HepG2 (cell line): ENCODE measurements around the gene RNU1-1. TPM values are rescaled to one million over a fixed set of nuclear protein-coding genes. Genes with fewer than 3 reads are reported as not detected.

ENCODE experiments used
- ATAC-seq: fragments of 200-7000 bp; cut with Tn5 transposase; 3 replicates; pipeline ENCODE4 v1.9.1; 2020; ENCODE audit warnings: mild to moderate bottlenecking, moderate library complexity
- BruUV-seq: library from RNA; stranded (reverse); fragments of 400-500 nt; replicated peaks from 2 replicates; lab custom pipeline; 2021; lab: Mats Ljungman, UMichigan
- CTCF ChIA-PET: fragments of 300-600 bp; formaldehyde crosslinking; extraction: SDS; loops from one replicate; lab custom pipeline; 2021; ENCODE audit warnings: low total read pairs, inconsistent platforms, low intra/inter-chr PET ratio; lab: Yijun Ruan, JAX
- POLR2A ChIA-PET: fragments of 350-600 bp; sonication (Branson Sonifier 250); formaldehyde crosslinking; loops from one replicate; lab custom pipeline; 2020; ENCODE audit warnings: antibody characterized with exemption, inconsistent platforms; lab: Yijun Ruan, JAX
- DNase-seq: peaks from one replicate; pipeline ENCODE4 v3.0.0-alpha.2; 2015; ENCODE audit warnings: low spot score
- FAIRE-seq: peaks from 3 replicates; lab custom pipeline; 2011; peaks lifted over from hg19 to GRCh38; lab: Jason Lieb, UNC
- H2AFZ ChIP-seq: one replicate; pipeline ENCODE4 v1.6.1; 2011; ENCODE audit warnings: low read length, inconsistent platforms
- H3K27ac ChIP-seq: fragments of 300-600 bp; 3 replicates; pipeline ENCODE4 v1.8.0; 2011; ENCODE audit warnings: mixed run types, mild to moderate bottlenecking, mixed read lengths, low read length, inconsistent platforms; ENCODE audit not compliant: insufficient read depth; ENCODE audit errors: extremely low read length
- H3K27me3 ChIP-seq, 2 experiments: fragments of 200-600 bp in 1 of 2; 2 replicates in 1 of 2; 3 replicates in 1 of 2; pipeline versions ENCODE4 v1.6.0 to v1.8.0; 2011; ENCODE audit warnings: low read length in 2 of 2, mild to moderate bottlenecking in 2 of 2, moderate library complexity in 2 of 2, inconsistent platforms in 1 of 2; ENCODE audit not compliant: insufficient read depth in 2 of 2, control insufficient read depth in 1 of 2
- H3K36me3 ChIP-seq, 2 experiments: fragments of 200-600 bp in 1 of 2; replicated peaks in 1 of 2; 2 replicates in 1 of 2; 3 replicates in 1 of 2; pipeline versions ENCODE4 v1.5.1 to v1.8.0; 2011; ENCODE audit warnings: low read length in 2 of 2, inconsistent platforms in 1 of 2; ENCODE audit not compliant: insufficient read depth in 2 of 2, control insufficient read depth in 1 of 2
- H3K4me1 ChIP-seq: 2 replicates; pipeline ENCODE4 v1.5.1; 2012; ENCODE audit warnings: low read length, inconsistent platforms; ENCODE audit not compliant: insufficient read depth
- H3K4me2 ChIP-seq: 2 replicates; pipeline ENCODE4 v1.6.0; 2011; ENCODE audit warnings: low read depth, low read length, inconsistent platforms
- H3K4me3 ChIP-seq, 3 experiments: fragments of 200-600 bp in 1 of 3; sonication (generic), shearing (Covaris generic) in 1 of 3; replicated peaks in 1 of 3; 2 replicates each; pipeline ENCODE4 v1.5.1; 2011 to 2016; ENCODE audit warnings: low read length in 3 of 3, inconsistent platforms in 2 of 3, low read depth in 2 of 3, mild to moderate bottlenecking in 2 of 3, control low read depth in 1 of 3, mixed read lengths in 1 of 3; ENCODE audit not compliant: insufficient read depth in 1 of 3
- H3K79me2 ChIP-seq: one replicate; pipeline ENCODE4 v1.6.1; 2011; ENCODE audit warnings: low read length, inconsistent platforms; ENCODE audit not compliant: insufficient read depth
- H3K9ac ChIP-seq: 2 replicates; pipeline ENCODE4 v1.6.0; 2011; ENCODE audit warnings: mild to moderate bottlenecking, low read depth, low read length, inconsistent platforms; ENCODE audit not compliant: insufficient read depth
- H3K9me3 ChIP-seq: 2 replicates; pipeline ENCODE4 v1.5.1; 2012; ENCODE audit warnings: mild to moderate bottlenecking, low read length
- H4K20me1 ChIP-seq: 2 replicates; pipeline ENCODE4 v1.6.0; 2011; ENCODE audit warnings: inconsistent platforms, mild to moderate bottlenecking, low read length, moderate library complexity; ENCODE audit not compliant: insufficient read depth
- ARID4A ChIP-seq: sonication (generic); formaldehyde crosslinking; IDR thresholded peaks from 2 replicates; pipeline ENCODE4 v1.5.0; 2020; ENCODE audit warnings: mild to moderate bottlenecking, missing genetic modification reagents, borderline replicate concordance
- BORCS8-MEF2B ChIP-seq: sonication (generic); formaldehyde crosslinking; IDR thresholded peaks from 2 replicates; pipeline ENCODE4 v1.8.0; 2022; ENCODE audit warnings: mild to moderate bottlenecking, missing genetic modification reagents
- HINFP ChIP-seq: sonication (generic); formaldehyde crosslinking; IDR thresholded peaks from 2 replicates; pipeline ENCODE4 v1.4.0; 2020; ENCODE audit warnings: low read depth, mild to moderate bottlenecking, missing genetic modification reagents
- MEF2D ChIP-seq: sonication (generic); formaldehyde crosslinking; IDR thresholded peaks from 2 replicates; pipeline ENCODE4 v1.5.1; 2020; ENCODE audit warnings: mild to moderate bottlenecking, missing genetic modification reagents
- NPAS2 ChIP-seq: sonication (generic); formaldehyde crosslinking; IDR thresholded peaks from 2 replicates; pipeline ENCODE4 v1.8.0; 2022; ENCODE audit warnings: mild to moderate bottlenecking, missing genetic modification reagents, borderline replicate concordance
- SMYD3 ChIP-seq: sonication (generic); formaldehyde crosslinking; IDR thresholded peaks from 2 replicates; pipeline ENCODE4 v1.8.1; 2023; ENCODE audit warnings: mild to moderate bottlenecking, missing genetic modification reagents
- SRY ChIP-seq: sonication (generic); formaldehyde crosslinking; IDR thresholded peaks from 2 replicates; pipeline ENCODE4 v1.8.0; 2022; ENCODE audit warnings: mild to moderate bottlenecking, missing genetic modification reagents
- ZBTB4 ChIP-seq: sonication (generic); formaldehyde crosslinking; IDR thresholded peaks from 2 replicates; pipeline ENCODE4 v1.4.0; 2020; ENCODE audit warnings: missing genetic modification reagents, mild to moderate bottlenecking, borderline replicate concordance
- ZNF598 ChIP-seq: sonication (generic); formaldehyde crosslinking; IDR thresholded peaks from 2 replicates; pipeline ENCODE4 v1.5.1; 2020; ENCODE audit warnings: mild to moderate bottlenecking, missing genetic modification reagents, borderline replicate concordance
- ZNF660 ChIP-seq: sonication (generic); formaldehyde crosslinking; IDR thresholded peaks from 2 replicates; pipeline ENCODE4 v1.5.1; 2020; ENCODE audit warnings: mild to moderate bottlenecking, low read depth, missing genetic modification reagents, borderline replicate concordance
- WGBS: methylation state at CpG from one replicate; pipeline ENCODE4 v1.1.6; 2017; ENCODE audit warnings: low lambda C conversion rate; 5-methylcytosine and 5-hydroxymethylcytosine counted together
- in situ Hi-C: cut with HindIII; loops from 2 replicates; pipeline ENCODE4 v1.10.0; 2017; ENCODE audit warnings: low pct_unique_long_range_greater_than_20kb; ENCODE audit not compliant: extremely low pct_ligation_motif_present
- intact Hi-C: fragments of 100-400 bp; cut with micrococcal nuclease; formaldehyde crosslinking; loops from one replicate; pipeline ENCODE4 v1.10.0; 2022; ENCODE audit not compliant: unreplicated experiment
- polyA plus RNA-seq, 8 experiments: library from polyadenylated mRNA; depleted of rRNA in 3 of 8; stranded (reverse) in 7 of 8; unstranded in 1 of 8; fragments of >200 nt; fragmentation: Illumina TruSeq in 4 of 8; extraction: Trizol in 4 of 8; gene quantifications; 2 replicates each; pipeline versions ENCODE4 v1.2.1 to v1.2.3, GENCODE V29; 2011 to 2016; ENCODE audit warnings: low read depth in 4 of 8, missing spikeins in 1 of 8, mixed read lengths in 1 of 8; ENCODE audit not compliant: insufficient read depth in 1 of 8
- total RNA-seq, 5 experiments: library from RNA; depleted of rRNA; stranded (reverse); fragments of >200 nt; fragmentation: Illumina TruSeq; extraction: Trizol; gene quantifications; 2 replicates each; pipeline ENCODE4 v1.2.3, GENCODE V29; 2016; ENCODE audit warnings: low read depth in 1 of 5
- TF ChIP-seq, protein P1 (sequence below): IDR thresholded peaks from 2 replicates; pipeline ENCODE4 v1.6.1; 2012; ENCODE audit warnings: low read length, improper control_type of control experiment

Gene RNU1-1
- total and polyA plus RNA-seq, 2 of the 13 experiments (the other 11 are each of a cell fraction or from before 2014, with no cell fraction given) = under 0.01 to 11,018 TPM

- DNase-seq (no peak), FAIRE-seq (no peak), ATAC-seq (no peak)
- Histone ChIP-seq H3K4me2 (no peak overlapping the region), H3K9ac (no peak overlapping the region), H3K79me2 (no peaks in the 10 kb centered on the region), H3K27ac (no peak overlapping the region), H4K20me1 (no peaks in the 10 kb centered on the region), H3K4me1 (peaks cover 8% of the 10 kb centered on the region; the same call in 1 of the 2 replicates), H3K27me3 (no peaks in the 10 kb centered on the region), H3K36me3 (peaks cover 0 to under 1% of the 10 kb centered on the region in 2 experiments; a peak in 1 of 5 replicates), H3K4me3 (no peak overlapping the region), H2AFZ (no peak overlapping the region), H3K9me3 (no peaks in the 10 kb centered on the region)
- 73% methylated on average over 8 of the region's 9 CpGs for WGBS
- intact Hi-C loops (no loop called here), in situ Hi-C loops (no loop called here)
- ChIA-PET CTCF (no interaction called here), POLR2A (no interaction called here)
- BruUV-seq = no TSS peak
- TF ChIP-seq ZBTB4 (CRISPR knock-in tag) (no peak), SMYD3 (no peak), HINFP (no peak), ZNF660 (CRISPR knock-in tag) (no peak), ARID4A (CRISPR knock-in tag) (no peak), SRY (CRISPR knock-in tag) (no peak), BORCS8-MEF2B (CRISPR knock-in tag) (no peak), MEF2D (no peak), ZNF598 (CRISPR knock-in tag) (no peak), NPAS2 (CRISPR knock-in tag) (no peak)
- TF ChIP-seq, protein P1, sequence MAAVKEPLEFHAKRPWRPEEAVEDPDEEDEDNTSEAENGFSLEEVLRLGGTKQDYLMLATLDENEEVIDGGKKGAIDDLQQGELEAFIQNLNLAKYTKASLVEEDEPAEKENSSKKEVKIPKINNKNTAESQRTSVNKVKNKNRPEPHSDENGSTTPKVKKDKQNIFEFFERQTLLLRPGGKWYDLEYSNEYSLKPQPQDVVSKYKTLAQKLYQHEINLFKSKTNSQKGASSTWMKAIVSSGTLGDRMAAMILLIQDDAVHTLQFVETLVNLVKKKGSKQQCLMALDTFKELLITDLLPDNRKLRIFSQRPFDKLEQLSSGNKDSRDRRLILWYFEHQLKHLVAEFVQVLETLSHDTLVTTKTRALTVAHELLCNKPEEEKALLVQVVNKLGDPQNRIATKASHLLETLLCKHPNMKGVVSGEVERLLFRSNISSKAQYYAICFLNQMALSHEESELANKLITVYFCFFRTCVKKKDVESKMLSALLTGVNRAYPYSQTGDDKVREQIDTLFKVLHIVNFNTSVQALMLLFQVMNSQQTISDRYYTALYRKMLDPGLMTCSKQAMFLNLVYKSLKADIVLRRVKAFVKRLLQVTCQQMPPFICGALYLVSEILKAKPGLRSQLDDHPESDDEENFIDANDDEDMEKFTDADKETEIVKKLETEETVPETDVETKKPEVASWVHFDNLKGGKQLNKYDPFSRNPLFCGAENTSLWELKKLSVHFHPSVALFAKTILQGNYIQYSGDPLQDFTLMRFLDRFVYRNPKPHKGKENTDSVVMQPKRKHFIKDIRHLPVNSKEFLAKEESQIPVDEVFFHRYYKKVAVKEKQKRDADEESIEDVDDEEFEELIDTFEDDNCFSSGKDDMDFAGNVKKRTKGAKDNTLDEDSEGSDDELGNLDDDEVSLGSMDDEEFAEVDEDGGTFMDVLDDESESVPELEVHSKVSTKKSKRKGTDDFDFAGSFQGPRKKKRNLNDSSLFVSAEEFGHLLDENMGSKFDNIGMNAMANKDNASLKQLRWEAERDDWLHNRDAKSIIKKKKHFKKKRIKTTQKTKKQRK = no peak
Observed at GRCh38 chr1:16491056-16491675, 22.9 kb downstream of the RNU1-1 start.
